Mammary microvascular endothelial cell (primary cell): Measurements from ENCODE around the gene DENR. TPM values are rescaled to one million over a fixed set of nuclear protein-coding genes. Genes with fewer than 3 reads are reported as not detected.

Source experiments
- total RNA-seq: library from RNA; depleted of rRNA; stranded (reverse); fragments of >200 nt; gene quantifications from 2 replicates; pipeline ENCODE4 v1.2.3, GENCODE V29; 2015

DENR gene
- 36.2 and 42.2 TPM in 2 replicates for total RNA-seq

GRCh38 chr12:122752464-122753318, at the start of gene DENR:
Gene DENR (plus strand): TSS chr12:122752824. CDS start chr12:122753702, 878 bp downstream.

GRCh38 chr12:122702890-122703611, 49.6 kb upstream of the DENR start, which contains the start of gene HCAR2:
Gene HCAR2 (minus strand): TSS chr12:122703357. CDS start chr12:122703283, 74 bp downstream.

GRCh38 chr12:122716658-122717057, 36.0 kb upstream of the DENR start, which contains the start of gene HCAR3:
Gene HCAR3 (minus strand): TSS chr12:122716811. CDS start chr12:122716737, 74 bp downstream.

GRCh38 chr12:122730215-122731014, 22.2 kb upstream of the DENR start, which contains the start of gene HCAR1:
Gene HCAR1 (minus strand): TSS chr12:122730844. CDS start chr12:122730339, 505 bp downstream.

Other genes with a start within 250 kb of the DENR start
- gene RSRC2, start 225.9 kb upstream of the DENR start, total RNA-seq: 25.6 and 27.6 TPM in 2 replicates
- gene KNTC1, start 225.6 kb upstream of the DENR start, total RNA-seq: 27.9 and 28.7 TPM in 2 replicates
- gene HCAR2, start 49.5 kb upstream of the DENR start, total RNA-seq: not detected in 2 replicates
- not detected in 2 replicates for gene HCAR3, start 36.0 kb upstream of the DENR start, total RNA-seq
- 0.13 and 0.25 TPM in 2 replicates for gene HCAR1, start 22.0 kb upstream of the DENR start, total RNA-seq
- gene CCDC62, start 21.7 kb downstream of the DENR start, total RNA-seq: 0.39 and 0.60 TPM in 2 replicates
- 77.3 and 78.7 TPM in 2 replicates for gene HIP1R, start 82.6 kb downstream of the DENR start, total RNA-seq
- gene VPS37B, start 143.3 kb downstream of the DENR start, total RNA-seq: 44.8 and 51.1 TPM in 2 replicates
- gene ABCB9, start 213.6 kb downstream of the DENR start, total RNA-seq: 8.3 and 13.0 TPM in 2 replicates
- gene OGFOD2, start 222.4 kb downstream of the DENR start, total RNA-seq: 14.6 and 31.4 TPM in 2 replicates
- gene ARL6IP4, start 227.9 kb downstream of the DENR start, total RNA-seq: 249 and 324 TPM in 2 replicates